Upper lobe of left lung (tissue), 4 donors: ENCODE results near the gene C19orf38.
A peak's percentile ranks its signal among the peaks of the same experiment; 100 is the strongest.

Source experiments
- POLR2A ChIP-seq, 4 donors: fragments of 450-650 bp; IDR thresholded peaks; one replicate each; pipeline ENCODE4 v1.5.1; 2016 to 2017; ENCODE audit warnings: antibody characterized with exemption in 4 of 4, mild to moderate bottlenecking in 2 of 4
- POLR2AphosphoS5 ChIP-seq, 2 donors: sonication (generic); formaldehyde crosslinking; IDR thresholded peaks; one replicate each; pipeline ENCODE4 v1.5.1; 2017; ENCODE audit warnings: antibody characterized with exemption in 2 of 2
- TF ChIP-seq, protein P1 (sequence below), 6 experiments: fragments of 450-650 bp in 4 of 6; fragments of 200-600 bp in 2 of 6; sonication (generic) in 2 of 6; IDR thresholded peaks; one replicate each; pipeline ENCODE4 v1.5.1; 2016 to 2019; ENCODE audit warnings: antibody characterized with exemption in 6 of 6

DNA sequence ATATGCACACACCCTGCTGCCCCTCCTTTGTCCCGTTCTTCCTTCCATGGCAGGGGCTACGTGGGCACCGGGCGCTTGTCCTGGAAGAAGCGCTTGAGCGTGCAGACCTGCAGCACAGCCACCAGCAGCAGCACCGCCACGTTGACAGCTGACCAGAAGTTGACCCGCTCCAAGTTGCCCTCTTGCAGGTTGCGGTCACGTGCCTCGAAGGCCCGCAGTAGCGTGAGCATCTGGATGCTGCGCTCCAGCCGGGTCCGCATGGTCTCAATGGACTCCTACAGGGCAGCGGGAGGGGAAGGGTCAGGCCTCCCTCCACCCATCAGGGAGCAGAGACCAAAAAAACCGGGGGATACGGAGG is 15.3 kb upstream of the C19orf38 start:
- peak in 1 of 4 donors; percentile 13 for TF ChIP-seq POLR2A (IDR thresholded peaks at IDR 0.05)
- TF ChIP-seq, protein P1, sequence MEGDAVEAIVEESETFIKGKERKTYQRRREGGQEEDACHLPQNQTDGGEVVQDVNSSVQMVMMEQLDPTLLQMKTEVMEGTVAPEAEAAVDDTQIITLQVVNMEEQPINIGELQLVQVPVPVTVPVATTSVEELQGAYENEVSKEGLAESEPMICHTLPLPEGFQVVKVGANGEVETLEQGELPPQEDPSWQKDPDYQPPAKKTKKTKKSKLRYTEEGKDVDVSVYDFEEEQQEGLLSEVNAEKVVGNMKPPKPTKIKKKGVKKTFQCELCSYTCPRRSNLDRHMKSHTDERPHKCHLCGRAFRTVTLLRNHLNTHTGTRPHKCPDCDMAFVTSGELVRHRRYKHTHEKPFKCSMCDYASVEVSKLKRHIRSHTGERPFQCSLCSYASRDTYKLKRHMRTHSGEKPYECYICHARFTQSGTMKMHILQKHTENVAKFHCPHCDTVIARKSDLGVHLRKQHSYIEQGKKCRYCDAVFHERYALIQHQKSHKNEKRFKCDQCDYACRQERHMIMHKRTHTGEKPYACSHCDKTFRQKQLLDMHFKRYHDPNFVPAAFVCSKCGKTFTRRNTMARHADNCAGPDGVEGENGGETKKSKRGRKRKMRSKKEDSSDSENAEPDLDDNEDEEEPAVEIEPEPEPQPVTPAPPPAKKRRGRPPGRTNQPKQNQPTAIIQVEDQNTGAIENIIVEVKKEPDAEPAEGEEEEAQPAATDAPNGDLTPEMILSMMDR (IDR thresholded peaks at IDR 0.05) = no peak
- TF ChIP-seq POLR2AphosphoS5 (IDR thresholded peaks at IDR 0.05) = no peak
